Cardiac fibroblast (primary cell): Measurements from ENCODE around the gene PHTF2.
"Not testable (repeated sequence)": the region's sequence is repeated elsewhere in the genome, so short reads cannot be mapped to it uniquely, and the experiment has no call there.

Experiments used
- DNase-seq, 2 donors: peaks; one replicate each; pipeline versions ENCODE4 v3.0.0 to v3.0.0-alpha.2; 2010; ENCODE audit warnings: low read depth in 2 of 2
- H3K4me3 ChIP-seq, 2 donors: replicated peaks in 1 of 2; 1 replicate in 1 of 2; 2 replicates in 1 of 2; pipeline ENCODE4 v1.5.1; 2011; ENCODE audit warnings: low read depth in 2 of 2, low read length in 2 of 2, mild to moderate bottlenecking in 2 of 2, moderate library complexity in 1 of 2
- CTCF ChIP-seq: IDR thresholded peaks from one replicate; pipeline ENCODE4 v1.5.1; 2011; ENCODE audit warnings: low read depth, mild to moderate bottlenecking, low read length, inconsistent platforms

PHTF2 gene

GRCh38 chr7:77782383-77782782 lies 16.2 kb upstream of the PHTF2 start:
- no peak for DNase-seq
- H3K4me3 ChIP-seq: no peak overlapping the region
- no peak for TF ChIP-seq CTCF

GRCh38 chr7:77783111-77783510 lies 15.5 kb upstream of the PHTF2 start:
- no peak for TF ChIP-seq CTCF

GRCh38 chr7:77783545-77783944 lies 15.0 kb upstream of the PHTF2 start:
- TF ChIP-seq CTCF: no peak
- no peak for DNase-seq
- no peak overlapping the region for H3K4me3 ChIP-seq

More at GRCh38 chr7:77783111-77783510, 15.5 kb upstream of the PHTF2 start:
- DNase-seq: no peak
- H3K4me3 ChIP-seq: no peak overlapping the region

GRCh38 chr7:77784426-77784825 lies 14.1 kb upstream of the PHTF2 start:
- DNase-seq, H3K4me3 ChIP-seq: not testable (repeated sequence)

- DNase-seq: no peak
- H3K4me3 ChIP-seq: no peak overlapping the region
- no peak for TF ChIP-seq CTCF
These were observed 12.6 kb upstream of the PHTF2 start for GRCh38 chr7:77786018-77786417.

GRCh38 chr7:77786741-77787140 lies 11.8 kb upstream of the PHTF2 start:
- no peak for DNase-seq
- no peak overlapping the region for H3K4me3 ChIP-seq
- TF ChIP-seq CTCF: no peak

- TF ChIP-seq CTCF: no peak
- no peak overlapping the region for H3K4me3 ChIP-seq
- no peak for DNase-seq
These were observed 10.2 kb upstream of the PHTF2 start for GRCh38 chr7:77788327-77788902.
